ENCODE results near the gene UBE2D3. TPM values are rescaled to one million over a fixed set of nuclear protein-coding genes. Genes with fewer than 3 reads are reported as not detected.

UBE2D3 gene
- total and polyA plus RNA-seq, 9 donors: 216 to 281 (median 262) TPM

GRCh38 chr4:102799816-102800215, 27.5 kb downstream of the UBE2D3 start:
- H3K27ac ChIP-seq (ENCODE audit: low read length): no peak overlapping the region
- no peaks in the 10 kb centered on the region for H3K4me1 ChIP-seq (ENCODE audit: control insufficient read depth, insufficient read depth, low read length)
- peaks cover 38% of the 10 kb centered on the region for H3K36me3 ChIP-seq (ENCODE audit: control insufficient read depth, insufficient read depth, low read length)
- H3K27me3 ChIP-seq (ENCODE audit: control insufficient read depth, insufficient read depth, low read length): no peaks in the 10 kb centered on the region
- no peak for DNase-seq
- H3K9me3 ChIP-seq (replicated peaks; ENCODE audit: control insufficient read depth, low read depth, low read length): no peaks in the 10 kb centered on the region
- H3K4me3 ChIP-seq (ENCODE audit: low read length): no peak overlapping the region
- no CpG with 5 or more reads among the region's 2 CpGs for WGBS (ENCODE audit: insufficient coverage)

- Histone ChIP-seq H3K27ac (ENCODE audit: low read length) (no peak overlapping the region), H3K36me3 (ENCODE audit: control insufficient read depth, insufficient read depth, low read length) (peaks cover 38% of the 10 kb centered on the region), H3K9me3 (replicated peaks; ENCODE audit: control insufficient read depth, low read depth, low read length) (no peaks in the 10 kb centered on the region), H3K27me3 (ENCODE audit: control insufficient read depth, insufficient read depth, low read length) (no peaks in the 10 kb centered on the region), H3K4me3 (ENCODE audit: low read length) (no peak overlapping the region), H3K4me1 (ENCODE audit: control insufficient read depth, insufficient read depth, low read length) (no peaks in the 10 kb centered on the region)
- WGBS (ENCODE audit: insufficient coverage): no CpG with 5 or more reads among the region's 2 CpGs
- no peak for DNase-seq
Observed at GRCh38 chr4:102794999-102795398, 32.4 kb downstream of the UBE2D3 start.

GRCh38 chr4:102792361-102792936, 34.9 kb downstream of the UBE2D3 start:
- Histone ChIP-seq H3K4me3 (ENCODE audit: low read length) (no peak overlapping the region), H3K27me3 (ENCODE audit: control insufficient read depth, insufficient read depth, low read length) (no peaks in the 10 kb centered on the region), H3K27ac (ENCODE audit: low read length) (no peak overlapping the region), H3K36me3 (ENCODE audit: control insufficient read depth, insufficient read depth, low read length) (peaks cover 27% of the 10 kb centered on the region), H3K9me3 (replicated peaks; ENCODE audit: control insufficient read depth, low read depth, low read length) (peaks cover 2% of the 10 kb centered on the region), H3K4me1 (ENCODE audit: control insufficient read depth, insufficient read depth, low read length) (no peaks in the 10 kb centered on the region)
- no CpG with 5 or more reads among the region's 2 CpGs for WGBS (ENCODE audit: insufficient coverage)
- no peak for DNase-seq

DNA sequence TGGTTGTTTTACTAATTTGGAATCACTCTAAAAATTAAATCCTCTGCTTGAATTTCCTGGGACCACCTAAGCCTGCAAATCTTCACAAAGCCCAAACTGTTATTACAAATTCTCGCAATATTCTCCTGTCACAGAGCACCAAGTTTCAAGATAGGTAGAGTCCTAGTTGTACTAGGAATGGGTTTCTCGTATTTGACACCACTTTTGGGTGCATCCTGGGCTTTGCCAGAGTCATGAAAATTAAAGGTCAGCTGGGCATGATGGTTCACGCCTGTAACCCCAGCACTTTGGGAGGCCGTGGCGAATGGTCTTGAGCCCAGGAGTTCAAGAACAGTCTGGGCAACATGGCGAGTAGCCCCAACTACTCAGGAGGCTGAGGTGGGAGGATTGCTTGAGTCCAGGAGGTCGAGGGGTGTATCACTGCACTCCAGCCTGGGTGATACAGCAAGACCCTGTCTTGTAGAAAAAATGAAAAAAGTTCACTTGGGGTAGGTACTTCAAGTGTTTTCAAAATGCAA, 36.0 kb downstream of the UBE2D3 start:
- H3K36me3 ChIP-seq (ENCODE audit: control insufficient read depth, insufficient read depth, low read length): peaks cover 24% of the 10 kb centered on the region
- H3K4me3 ChIP-seq (ENCODE audit: low read length): no peak overlapping the region
- H3K4me1 ChIP-seq (ENCODE audit: control insufficient read depth, insufficient read depth, low read length): no peaks in the 10 kb centered on the region
- no peak for DNase-seq
- peaks cover 2% of the 10 kb centered on the region for H3K9me3 ChIP-seq (replicated peaks; ENCODE audit: control insufficient read depth, low read depth, low read length)
- H3K27ac ChIP-seq (ENCODE audit: low read length): no peak overlapping the region
- 99% methylated on average over 7 of the region's 7 CpGs for WGBS (ENCODE audit: insufficient coverage)
- no peaks in the 10 kb centered on the region for H3K27me3 ChIP-seq (ENCODE audit: control insufficient read depth, insufficient read depth, low read length)

- Histone ChIP-seq H3K9me3 (replicated peaks; ENCODE audit: control insufficient read depth, low read depth, low read length) (peaks cover 2% of the 10 kb centered on the region), H3K4me3 (ENCODE audit: low read length) (no peak overlapping the region), H3K27me3 (ENCODE audit: control insufficient read depth, insufficient read depth, low read length) (no peaks in the 10 kb centered on the region), H3K4me1 (ENCODE audit: control insufficient read depth, insufficient read depth, low read length) (no peaks in the 10 kb centered on the region), H3K36me3 (ENCODE audit: control insufficient read depth, insufficient read depth, low read length) (peaks cover 11% of the 10 kb centered on the region), H3K27ac (ENCODE audit: low read length) (no peak overlapping the region)
- WGBS (ENCODE audit: insufficient coverage): no CpG with 5 or more reads among the region's 3 CpGs
- DNase-seq: peak; percentile 31
Observed at GRCh38 chr4:102789317-102789717, 38.0 kb downstream of the UBE2D3 start.

- H3K9me3 ChIP-seq (replicated peaks; ENCODE audit: control insufficient read depth, low read depth, low read length): peaks cover 2% of the 10 kb centered on the region
- no peak overlapping the region for H3K27ac ChIP-seq (ENCODE audit: low read length)
- H3K27me3 ChIP-seq (ENCODE audit: control insufficient read depth, insufficient read depth, low read length): no peaks in the 10 kb centered on the region
- no peak for DNase-seq
- WGBS (ENCODE audit: insufficient coverage): no CpG with 5 or more reads among the region's 3 CpGs
- no peaks in the 10 kb centered on the region for H3K4me1 ChIP-seq (ENCODE audit: control insufficient read depth, insufficient read depth, low read length)
- H3K4me3 ChIP-seq (ENCODE audit: low read length): no peak overlapping the region
- peaks cover 10% of the 10 kb centered on the region for H3K36me3 ChIP-seq (ENCODE audit: control insufficient read depth, insufficient read depth, low read length)
Observed at GRCh38 chr4:102787944-102788343, 39.4 kb downstream of the UBE2D3 start.

- Histone ChIP-seq H3K4me3 (ENCODE audit: low read length) (no peak overlapping the region), H3K36me3 (ENCODE audit: control insufficient read depth, insufficient read depth, low read length) (peaks cover 7% of the 10 kb centered on the region), H3K27me3 (ENCODE audit: control insufficient read depth, insufficient read depth, low read length) (no peaks in the 10 kb centered on the region), H3K9me3 (replicated peaks; ENCODE audit: control insufficient read depth, low read depth, low read length) (peaks cover 2% of the 10 kb centered on the region), H3K4me1 (ENCODE audit: control insufficient read depth, insufficient read depth, low read length) (no peaks in the 10 kb centered on the region), H3K27ac (ENCODE audit: low read length) (no peak overlapping the region)
- 100% methylated on average over 4 of the region's 7 CpGs for WGBS (ENCODE audit: insufficient coverage)
- DNase-seq: no peak
Observed at GRCh38 chr4:102787096-102787881, 40.1 kb downstream of the UBE2D3 start.

DNA sequence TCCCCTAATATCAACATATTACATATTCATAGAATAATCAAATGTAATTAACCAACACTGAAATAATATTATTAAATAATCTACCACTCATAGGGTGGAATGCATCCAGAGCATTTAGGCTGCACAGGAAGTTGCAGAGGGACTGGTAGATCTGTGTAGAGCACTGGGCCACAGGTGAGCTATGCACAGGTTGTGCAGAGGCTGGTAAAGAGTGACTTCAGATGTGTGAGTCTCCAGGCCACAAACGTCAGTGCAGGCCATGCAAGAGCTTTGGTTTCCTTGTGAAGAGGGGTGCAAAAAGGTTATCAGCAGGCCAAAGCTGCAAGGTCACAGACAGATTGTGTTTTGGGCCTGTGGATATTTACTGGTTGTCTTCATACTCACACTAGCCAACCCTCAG, 41.1 kb downstream of the UBE2D3 start:
- no peak for DNase-seq
- Histone ChIP-seq H3K27me3 (ENCODE audit: control insufficient read depth, insufficient read depth, low read length) (no peaks in the 10 kb centered on the region), H3K27ac (ENCODE audit: low read length) (no peak overlapping the region), H3K4me1 (ENCODE audit: control insufficient read depth, insufficient read depth, low read length) (no peaks in the 10 kb centered on the region), H3K9me3 (replicated peaks; ENCODE audit: control insufficient read depth, low read depth, low read length) (peaks cover 2% of the 10 kb centered on the region), H3K36me3 (ENCODE audit: control insufficient read depth, insufficient read depth, low read length) (peaks cover 2% of the 10 kb centered on the region), H3K4me3 (ENCODE audit: low read length) (no peak overlapping the region)
- WGBS (ENCODE audit: insufficient coverage): no CpG with 5 or more reads among the region's 1 CpG

DNA sequence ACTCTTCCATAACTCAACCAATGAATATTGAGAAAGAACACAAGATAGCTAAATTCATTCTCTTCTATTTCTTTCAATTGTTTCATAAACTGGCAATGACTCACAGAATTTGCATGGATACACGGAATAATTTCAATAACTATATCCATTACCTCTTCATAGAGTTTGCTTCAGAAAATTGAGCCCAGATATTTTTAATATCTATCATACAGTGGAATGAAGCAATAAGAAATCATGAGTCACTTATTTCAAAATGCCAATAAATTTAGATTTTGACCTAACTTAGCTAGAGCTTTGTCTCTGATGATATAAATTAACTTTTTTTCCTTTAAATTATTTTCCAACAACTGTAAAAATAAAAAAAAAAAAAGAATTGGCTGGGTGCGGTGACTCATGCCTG, 44.3 kb downstream of the UBE2D3 start:
- WGBS (ENCODE audit: insufficient coverage): no CpG with 5 or more reads among the region's 2 CpGs

GRCh38 chr4:102781570-102781969, 45.8 kb downstream of the UBE2D3 start:
- no peak for DNase-seq
- no peaks in the 10 kb centered on the region for H3K4me1 ChIP-seq (ENCODE audit: control insufficient read depth, insufficient read depth, low read length)
- H3K36me3 ChIP-seq (ENCODE audit: control insufficient read depth, insufficient read depth, low read length): no peaks in the 10 kb centered on the region
- no peaks in the 10 kb centered on the region for H3K27me3 ChIP-seq (ENCODE audit: control insufficient read depth, insufficient read depth, low read length)
- no peak overlapping the region for H3K27ac ChIP-seq (ENCODE audit: low read length)
- H3K9me3 ChIP-seq (replicated peaks; ENCODE audit: control insufficient read depth, low read depth, low read length): no peaks in the 10 kb centered on the region
- WGBS (ENCODE audit: insufficient coverage): no CpG with 5 or more reads among the region's 1 CpG
- H3K4me3 ChIP-seq (ENCODE audit: low read length): no peak overlapping the region

More for the DNA sequence above, 44.3 kb downstream of the UBE2D3 start:
- no peaks in the 10 kb centered on the region for H3K36me3 ChIP-seq (ENCODE audit: control insufficient read depth, insufficient read depth, low read length)
- peaks cover 2% of the 10 kb centered on the region for H3K9me3 ChIP-seq (replicated peaks; ENCODE audit: control insufficient read depth, low read depth, low read length)
- no peaks in the 10 kb centered on the region for H3K4me1 ChIP-seq (ENCODE audit: control insufficient read depth, insufficient read depth, low read length)
- no peaks in the 10 kb centered on the region for H3K27me3 ChIP-seq (ENCODE audit: control insufficient read depth, insufficient read depth, low read length)
- no peak overlapping the region for H3K27ac ChIP-seq (ENCODE audit: low read length)
- no peak for DNase-seq
- H3K4me3 ChIP-seq (ENCODE audit: low read length): no peak overlapping the region
